GM12891 (cell line): Measurements from ENCODE around the gene DNAJA3.

Experiments
- PAX5 ChIP-seq: IDR thresholded peaks from 2 replicates; pipeline ENCODE4 v1.6.1; 2011; ENCODE audit warnings: low read length, moderate library complexity, mild to moderate bottlenecking; ENCODE audit not compliant: insufficient read depth, severe bottlenecking
- POLR2A ChIP-seq: IDR thresholded peaks from 2 replicates; pipeline ENCODE4 v1.6.1; 2011; ENCODE audit warnings: low read depth, low read length, control low read depth
- POLR2AphosphoS5 ChIP-seq: IDR thresholded peaks from 2 replicates; pipeline ENCODE4 v1.6.1; 2011; ENCODE audit warnings: low read depth, low read length, control low read depth
- SPI1 ChIP-seq: IDR thresholded peaks from 2 replicates; pipeline ENCODE4 v1.6.1; 2011; ENCODE audit warnings: low read depth, low read length, control low read depth
- TAF1 ChIP-seq: IDR thresholded peaks from 2 replicates; pipeline ENCODE4 v1.6.1; 2011; ENCODE audit warnings: low read depth, low read length, control low read depth

GRCh38 chr16:4415538-4416199 is 10.0 kb upstream of the DNAJA3 start:
- TF ChIP-seq POLR2A: no peak
- no peak for TF ChIP-seq TAF1
- no peak; the same call in 1 of the 2 replicates for TF ChIP-seq POLR2AphosphoS5
- TF ChIP-seq SPI1: no peak
- TF ChIP-seq PAX5: no peak
